Natural killer cell (primary cell): ENCODE results near the gene TMIGD2. TPM values are rescaled to one million over a fixed set of nuclear protein-coding genes. Genes with fewer than 3 reads are reported as not detected.

Experiments
- ATAC-seq, 3 donors: fragments of 150-1000 bp in 2 of 3; fragments of 200-7000 bp in 1 of 3; cut with Tn5 transposase; 1 replicate in 1 of 3; 2 replicates in 2 of 3; pipeline ENCODE4 v1.10.0; 2021; ENCODE audit warnings: mild to moderate bottlenecking in 2 of 3, moderate library complexity in 2 of 3
- DNase-seq, 2 donors: peaks; one replicate each; pipeline versions ENCODE4 v3.0.0 to v3.0.0-alpha.2; 2013 to 2021; ENCODE audit warnings: mixed read lengths in 1 of 2
- H3K27ac ChIP-seq: one replicate; pipeline ENCODE4 v1.5.1; 2013; ENCODE audit warnings: mild to moderate bottlenecking, low read length
- H3K27me3 ChIP-seq: one replicate; pipeline ENCODE4 v1.6.1; 2013; ENCODE audit warnings: low read length; ENCODE audit not compliant: control insufficient read depth, insufficient read depth
- H3K36me3 ChIP-seq: one replicate; pipeline ENCODE4 v1.6.1; 2013; ENCODE audit warnings: low read length; ENCODE audit not compliant: control insufficient read depth, insufficient read depth
- H3K4me1 ChIP-seq: one replicate; pipeline ENCODE4 v1.6.1; 2013; ENCODE audit warnings: low read length; ENCODE audit not compliant: control insufficient read depth, insufficient read depth
- H3K4me3 ChIP-seq: one replicate; pipeline ENCODE4 v1.5.1; 2013; ENCODE audit warnings: low read length
- H3K9me3 ChIP-seq: one replicate; pipeline ENCODE4 v1.6.1; 2013; ENCODE audit warnings: low read length; ENCODE audit not compliant: control insufficient read depth, insufficient read depth
- H3K27ac Mint-ChIP-seq, 2 donors: one replicate each; pipeline ENCODE4 v1.8.0; 2022; ENCODE audit warnings: mild to moderate bottlenecking in 2 of 2, mixed read lengths in 2 of 2, moderate library complexity in 1 of 2
- H3K27me3 Mint-ChIP-seq, 2 donors: one replicate each; pipeline ENCODE4 v1.8.0; 2022; ENCODE audit warnings: low read depth in 2 of 2, mixed read lengths in 2 of 2
- H3K36me3 Mint-ChIP-seq: one replicate; pipeline ENCODE4 v1.8.0; 2022; ENCODE audit warnings: mixed read lengths
- H3K4me1 Mint-ChIP-seq, 2 donors: one replicate each; pipeline ENCODE4 v1.8.0; 2022; ENCODE audit warnings: mixed read lengths in 2 of 2
- H3K4me3 Mint-ChIP-seq: one replicate; pipeline ENCODE4 v1.8.0; 2022; ENCODE audit warnings: mild to moderate bottlenecking, moderate library complexity, mixed read lengths
- H3K9me3 Mint-ChIP-seq, 2 donors: one replicate each; pipeline ENCODE4 v1.8.0; 2022; ENCODE audit warnings: mixed read lengths in 2 of 2
- WGBS: methylation state at CpG from one replicate; pipeline ENCODE4 v1.1.7; 2013; ENCODE audit warnings: missing lambda C conversion rate; ENCODE audit not compliant: insufficient coverage; 5-methylcytosine and 5-hydroxymethylcytosine counted together
- intact Hi-C: fragments of 100-400 bp; cut with micrococcal nuclease; formaldehyde crosslinking; loops from one replicate; pipeline ENCODE4 v1.14.2; 2022
- total RNA-seq, 4 donors: library from RNA; stranded (reverse); fragments of 120-200 nt in 1 of 4; gene quantifications; one replicate each; pipeline versions ENCODE4 v1.2.3 to v1.2.4, GENCODE V29; 2013 to 2022
- TF ChIP-seq, protein P1 (sequence below): fragments of 200-600 bp; IDR thresholded peaks from one replicate; pipeline ENCODE4 v1.8.0; 2022; ENCODE audit warnings: antibody characterized with exemption

TMIGD2 gene
- total RNA-seq, 3 donors from 2014 or later (not counting 1 experiment from before 2014, with no cell fraction given): 33.8 to 45.3 (median 41.1) TPM

DNA sequence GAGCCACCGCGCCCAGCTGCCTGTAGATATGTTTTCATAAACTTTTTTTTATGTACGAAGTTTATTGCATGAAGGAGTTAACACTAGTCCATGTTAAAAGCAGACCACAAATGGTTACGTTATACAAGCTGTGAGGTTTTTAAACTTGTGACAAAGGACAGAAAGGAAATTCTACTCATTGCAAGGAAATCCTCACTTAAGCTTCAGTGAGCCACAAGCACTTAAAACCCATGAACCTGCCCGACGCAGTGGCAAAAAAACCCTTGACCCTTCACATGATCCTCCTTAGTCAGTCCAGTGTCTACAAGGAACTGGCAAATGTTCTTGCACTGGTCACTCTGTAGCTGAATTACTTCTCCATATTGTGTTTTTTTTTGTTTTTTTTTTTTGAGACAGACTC, 45.3 kb upstream of the TMIGD2 start:
- intact Hi-C loops: no loop called here
- TF ChIP-seq, protein P1, sequence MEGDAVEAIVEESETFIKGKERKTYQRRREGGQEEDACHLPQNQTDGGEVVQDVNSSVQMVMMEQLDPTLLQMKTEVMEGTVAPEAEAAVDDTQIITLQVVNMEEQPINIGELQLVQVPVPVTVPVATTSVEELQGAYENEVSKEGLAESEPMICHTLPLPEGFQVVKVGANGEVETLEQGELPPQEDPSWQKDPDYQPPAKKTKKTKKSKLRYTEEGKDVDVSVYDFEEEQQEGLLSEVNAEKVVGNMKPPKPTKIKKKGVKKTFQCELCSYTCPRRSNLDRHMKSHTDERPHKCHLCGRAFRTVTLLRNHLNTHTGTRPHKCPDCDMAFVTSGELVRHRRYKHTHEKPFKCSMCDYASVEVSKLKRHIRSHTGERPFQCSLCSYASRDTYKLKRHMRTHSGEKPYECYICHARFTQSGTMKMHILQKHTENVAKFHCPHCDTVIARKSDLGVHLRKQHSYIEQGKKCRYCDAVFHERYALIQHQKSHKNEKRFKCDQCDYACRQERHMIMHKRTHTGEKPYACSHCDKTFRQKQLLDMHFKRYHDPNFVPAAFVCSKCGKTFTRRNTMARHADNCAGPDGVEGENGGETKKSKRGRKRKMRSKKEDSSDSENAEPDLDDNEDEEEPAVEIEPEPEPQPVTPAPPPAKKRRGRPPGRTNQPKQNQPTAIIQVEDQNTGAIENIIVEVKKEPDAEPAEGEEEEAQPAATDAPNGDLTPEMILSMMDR: no peak
- H3K36me3 Mint-ChIP-seq: no peaks in the 10 kb centered on the region
- no peaks in the 10 kb centered on the region for H3K27me3 ChIP-seq
- H3K9me3 ChIP-seq: no peaks in the 10 kb centered on the region
- peak overlapping the region; percentile 74 for H3K4me3 Mint-ChIP-seq
- no peaks in the 10 kb centered on the region for H3K27me3 Mint-ChIP-seq
- peaks cover 54% of the 10 kb centered on the region for H3K4me1 ChIP-seq
- 31% methylated on average over 6 of the region's 6 CpGs for WGBS
- no peak for DNase-seq
- no peak for ATAC-seq
- H3K36me3 ChIP-seq: peaks cover 3% of the 10 kb centered on the region
- H3K4me1 Mint-ChIP-seq: peaks cover 16 to 54% of the 10 kb centered on the region in 2 donors
- peak overlapping the region; percentile 70 to 84 for H3K27ac Mint-ChIP-seq
- H3K4me3 ChIP-seq: no peak overlapping the region
- H3K27ac ChIP-seq: peak overlapping the region; percentile 49
- no peaks in the 10 kb centered on the region for H3K9me3 Mint-ChIP-seq

DNA sequence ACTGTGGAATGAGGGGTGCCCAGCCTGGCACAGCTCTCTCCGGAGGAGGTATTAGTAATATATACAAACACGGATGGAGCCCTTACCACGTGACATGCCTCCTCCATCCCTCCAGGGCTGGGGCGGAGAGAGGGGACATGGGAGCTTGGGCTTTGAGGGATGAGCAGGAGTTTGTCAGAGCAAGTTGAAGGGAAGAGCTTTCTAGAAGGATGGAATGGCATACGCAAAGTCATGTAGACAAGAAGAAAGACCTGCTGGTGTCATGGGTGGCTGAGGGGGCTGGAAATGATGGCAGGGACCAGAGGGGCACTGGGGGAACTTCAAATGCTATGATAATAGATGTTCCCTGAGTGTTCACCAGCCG, 43.8 kb upstream of the TMIGD2 start:
- Mint-ChIP-seq H3K27ac (peak overlapping the region; percentile 27 to 69), H3K36me3 (no peaks in the 10 kb centered on the region), H3K4me1 (peaks cover 16 to 60% of the 10 kb centered on the region in 2 donors), H3K27me3 (no peaks in the 10 kb centered on the region), H3K4me3 (peak overlapping the region; percentile 37), H3K9me3 (no peaks in the 10 kb centered on the region)
- H3K9me3 ChIP-seq: no peaks in the 10 kb centered on the region
- TF ChIP-seq, protein P1: no peak
- H3K36me3 ChIP-seq: peaks cover 3% of the 10 kb centered on the region
- ATAC-seq (no peak), DNase-seq (no peak)
- H3K27ac ChIP-seq: no peak overlapping the region
- intact Hi-C loops: no loop called here
- WGBS: 98% methylated on average over 6 of the region's 6 CpGs
- H3K4me3 ChIP-seq: no peak overlapping the region
- peaks cover 57% of the 10 kb centered on the region for H3K4me1 ChIP-seq
- no peaks in the 10 kb centered on the region for H3K27me3 ChIP-seq

DNA sequence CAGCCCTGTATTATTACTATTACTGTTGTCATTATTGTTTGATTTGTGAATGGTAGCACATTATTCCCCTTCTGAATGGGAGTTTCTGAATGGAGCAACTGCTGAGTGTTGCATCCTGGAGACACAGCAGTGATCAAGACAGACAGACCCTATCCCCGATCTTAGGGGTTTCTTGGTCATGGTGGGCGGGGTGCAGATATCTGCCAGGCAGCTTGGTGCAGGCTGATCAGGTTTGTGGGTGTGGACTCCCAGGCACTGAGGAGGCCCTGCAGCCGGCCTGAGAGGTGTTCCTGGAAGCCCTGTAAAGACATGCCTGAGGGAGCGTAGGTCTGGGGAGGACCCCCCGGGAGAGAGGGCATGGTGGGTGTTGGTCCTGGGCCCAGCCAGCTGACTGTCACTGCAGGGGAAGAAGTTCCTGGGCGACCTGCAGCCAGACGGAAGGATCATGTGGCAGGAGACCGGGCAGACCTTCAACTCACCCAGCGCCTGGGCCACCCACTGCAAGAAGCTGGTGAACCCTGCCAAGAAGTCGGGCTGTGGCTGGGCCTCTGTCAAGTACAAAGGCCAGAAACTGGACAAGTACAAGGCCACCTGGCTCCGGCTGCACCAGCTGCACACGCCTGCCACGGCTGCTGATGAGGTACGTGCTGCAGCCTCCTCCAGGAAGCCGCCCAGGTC, 43.3 kb upstream of the TMIGD2 start:
- Histone ChIP-seq H3K9me3 (no peaks in the 10 kb centered on the region), H3K4me3 (no peak overlapping the region), H3K27ac (no peak overlapping the region), H3K36me3 (peaks cover 3% of the 10 kb centered on the region), H3K4me1 (peaks cover 57% of the 10 kb centered on the region), H3K27me3 (no peaks in the 10 kb centered on the region)
- intact Hi-C loops: no loop called here
- Mint-ChIP-seq H3K27ac (peak overlapping the region; percentile 27 to 69), H3K9me3 (no peaks in the 10 kb centered on the region), H3K36me3 (no peaks in the 10 kb centered on the region), H3K4me1 (peaks cover 16 to 56% of the 10 kb centered on the region in 2 donors), H3K27me3 (no peaks in the 10 kb centered on the region), H3K4me3 (peak overlapping the region; percentile 61)
- ATAC-seq (no peak), DNase-seq (no peak)
- TF ChIP-seq, protein P1: no peak
- 99% methylated on average over 15 of the region's 15 CpGs for WGBS
